ENCODE results near the gene NUBPL.
"Not testable (repeated sequence)": the region's sequence is repeated elsewhere in the genome, so short reads cannot be mapped to it uniquely, and the experiment has no call there.

Gene NUBPL

DNA sequence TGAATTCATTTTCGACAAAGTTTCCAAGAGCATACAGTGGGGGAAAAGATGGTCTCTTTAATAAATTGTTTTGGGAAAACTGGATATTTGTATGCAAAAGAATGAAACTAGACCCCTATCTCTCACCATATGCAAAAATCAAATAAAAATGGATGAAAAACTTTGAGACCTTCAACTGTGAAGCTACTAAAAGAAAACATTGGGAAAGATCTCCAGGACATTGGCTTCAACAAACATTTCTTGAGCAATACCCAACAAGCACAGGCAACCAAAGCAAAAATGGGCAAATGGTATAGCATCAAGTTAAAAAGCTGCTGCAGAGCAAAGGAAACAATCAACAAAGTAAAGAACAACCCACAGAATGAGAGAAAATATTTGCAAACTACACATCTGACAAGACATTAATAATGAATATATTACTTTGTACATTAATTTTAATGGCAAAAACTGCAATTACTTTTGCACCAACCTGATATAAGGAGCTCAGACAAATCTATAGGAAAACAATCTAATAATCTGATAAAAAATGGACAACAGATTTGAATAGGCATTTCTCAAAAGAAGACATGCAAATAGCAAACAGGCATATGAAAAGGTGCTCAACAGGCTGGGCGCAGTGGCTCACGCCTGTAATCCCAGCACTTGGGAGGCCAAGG, 50.7 kb downstream of the NUBPL start:
- no peak overlapping the region for H3K4me3 ChIP-seq (replicated peaks in 1 of 2; ENCODE audit: low read depth in 2 of 2, low read length in 2 of 2)
- DNase-seq (ENCODE audit: low read depth in 2 of 2), result no peak
- TF ChIP-seq, protein P1, sequence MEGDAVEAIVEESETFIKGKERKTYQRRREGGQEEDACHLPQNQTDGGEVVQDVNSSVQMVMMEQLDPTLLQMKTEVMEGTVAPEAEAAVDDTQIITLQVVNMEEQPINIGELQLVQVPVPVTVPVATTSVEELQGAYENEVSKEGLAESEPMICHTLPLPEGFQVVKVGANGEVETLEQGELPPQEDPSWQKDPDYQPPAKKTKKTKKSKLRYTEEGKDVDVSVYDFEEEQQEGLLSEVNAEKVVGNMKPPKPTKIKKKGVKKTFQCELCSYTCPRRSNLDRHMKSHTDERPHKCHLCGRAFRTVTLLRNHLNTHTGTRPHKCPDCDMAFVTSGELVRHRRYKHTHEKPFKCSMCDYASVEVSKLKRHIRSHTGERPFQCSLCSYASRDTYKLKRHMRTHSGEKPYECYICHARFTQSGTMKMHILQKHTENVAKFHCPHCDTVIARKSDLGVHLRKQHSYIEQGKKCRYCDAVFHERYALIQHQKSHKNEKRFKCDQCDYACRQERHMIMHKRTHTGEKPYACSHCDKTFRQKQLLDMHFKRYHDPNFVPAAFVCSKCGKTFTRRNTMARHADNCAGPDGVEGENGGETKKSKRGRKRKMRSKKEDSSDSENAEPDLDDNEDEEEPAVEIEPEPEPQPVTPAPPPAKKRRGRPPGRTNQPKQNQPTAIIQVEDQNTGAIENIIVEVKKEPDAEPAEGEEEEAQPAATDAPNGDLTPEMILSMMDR (IDR thresholded peaks at IDR 0.05; ENCODE audit: low read depth, low read length), result no peak

GRCh38 chr14:31613188-31613587, 52.0 kb downstream of the NUBPL start:
- H3K4me3 ChIP-seq (replicated peaks in 1 of 2; ENCODE audit: low read depth in 2 of 2, low read length in 2 of 2), result no peak overlapping the region
- TF ChIP-seq, protein P1 (IDR thresholded peaks at IDR 0.05; ENCODE audit: low read depth, low read length), result no peak
- no peak for DNase-seq (ENCODE audit: low read depth in 2 of 2)

- not testable (repeated sequence) for H3K4me3 ChIP-seq (replicated peaks in 1 of 2; ENCODE audit: low read depth in 2 of 2, low read length in 2 of 2); DNase-seq (ENCODE audit: low read depth in 2 of 2)
Observed at GRCh38 chr14:31618884-31619283, 57.7 kb downstream of the NUBPL start.

GRCh38 chr14:31619440-31619839, 58.2 kb downstream of the NUBPL start:
- no peak for DNase-seq (ENCODE audit: low read depth in 2 of 2)
- no peak overlapping the region for H3K4me3 ChIP-seq (replicated peaks in 1 of 2; ENCODE audit: low read depth in 2 of 2, low read length in 2 of 2)
- TF ChIP-seq, protein P1 (IDR thresholded peaks at IDR 0.05; ENCODE audit: low read depth, low read length), result no peak

- not testable (repeated sequence) for DNase-seq (ENCODE audit: low read depth in 2 of 2); H3K4me3 ChIP-seq (replicated peaks in 1 of 2; ENCODE audit: low read depth in 2 of 2, low read length in 2 of 2)
Observed at GRCh38 chr14:31620898-31621297, 59.7 kb downstream of the NUBPL start.

DNA sequence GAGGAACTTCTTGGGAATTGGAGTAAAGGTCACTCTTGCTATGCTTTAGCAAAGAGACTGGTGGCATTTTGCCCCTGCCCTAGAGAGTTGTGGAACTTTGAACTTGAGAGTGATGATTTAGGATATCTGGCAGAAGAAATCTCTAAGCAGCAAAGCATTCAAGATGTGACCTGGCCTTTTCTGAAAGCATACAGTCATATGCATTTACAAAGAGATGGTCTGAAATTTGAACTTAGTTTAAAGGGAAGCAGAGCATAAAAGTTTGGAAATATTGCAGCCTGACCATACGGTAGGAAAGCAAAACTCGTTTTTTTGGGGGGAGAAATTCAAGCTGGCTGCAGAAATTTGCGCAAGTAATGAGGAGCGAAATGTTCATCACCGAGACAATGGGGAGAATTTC, 60.9 kb downstream of the NUBPL start:
- TF ChIP-seq, protein P1 (IDR thresholded peaks at IDR 0.05; ENCODE audit: low read depth, low read length), result no peak
- DNase-seq (ENCODE audit: low read depth in 2 of 2), result no peak
- H3K4me3 ChIP-seq (replicated peaks in 1 of 2; ENCODE audit: low read depth in 2 of 2, low read length in 2 of 2), result no peak overlapping the region

DNA sequence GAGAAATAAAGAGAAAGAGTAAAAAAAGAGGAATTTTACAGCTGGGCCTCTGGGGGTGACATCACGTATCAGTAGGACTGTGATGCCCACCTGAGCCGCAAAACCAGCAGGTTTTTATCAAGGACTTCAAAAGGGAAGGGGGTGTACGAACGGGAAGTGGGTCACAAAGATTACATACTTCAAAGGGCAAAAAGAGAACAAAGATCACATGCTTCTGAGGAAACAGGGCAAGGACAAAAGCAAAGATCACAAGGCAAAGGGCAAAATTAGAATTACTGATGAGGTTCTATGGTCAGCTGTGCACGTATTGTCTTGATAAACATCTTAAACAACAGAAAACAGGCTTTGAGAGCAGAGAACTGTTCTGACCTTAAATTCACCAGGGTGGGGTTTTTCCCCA, 91.7 kb downstream of the NUBPL start:
- H3K4me3 ChIP-seq (replicated peaks in 1 of 2; ENCODE audit: low read depth in 2 of 2, low read length in 2 of 2), result not testable (repeated sequence)
- DNase-seq (ENCODE audit: low read depth in 2 of 2), result peak in 1 of 2 donors; percentile 0

DNA sequence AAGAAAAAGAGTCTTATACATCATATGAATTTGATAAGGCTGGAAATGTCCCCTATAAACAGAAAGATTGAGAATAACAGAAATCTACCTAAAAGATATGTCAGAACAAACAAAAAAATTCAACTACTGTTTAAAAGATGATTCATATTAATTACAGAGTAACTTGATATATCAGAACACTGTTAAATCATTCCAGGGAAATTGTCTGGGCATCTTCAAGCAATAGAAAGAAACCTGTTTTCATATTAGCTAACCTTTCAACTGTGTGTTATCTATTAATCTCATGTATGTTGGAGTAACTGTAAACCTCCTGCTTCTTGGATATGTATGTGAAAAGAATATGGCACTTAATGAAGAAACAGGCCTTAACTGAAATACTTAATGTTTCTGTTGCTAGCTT, 96.7 kb downstream of the NUBPL start:
- TF ChIP-seq, protein P1 (IDR thresholded peaks at IDR 0.05; ENCODE audit: low read depth, low read length), result no peak
- H3K4me3 ChIP-seq (replicated peaks in 1 of 2; ENCODE audit: low read depth in 2 of 2, low read length in 2 of 2), result no peak overlapping the region
- no peak for DNase-seq (ENCODE audit: low read depth in 2 of 2)
